K562 (cell line): Measurements from ENCODE around the gene DCLK1. TPM values are rescaled to one million over a fixed set of nuclear protein-coding genes. Genes with fewer than 3 reads are reported as not detected.

Experiments used
- ATAC-seq: fragments of 200-7000 bp; cut with Tn5 transposase; 3 replicates; pipeline ENCODE4 v1.9.1; 2020; ENCODE audit warnings: moderate library complexity
- BruUV-seq: library from RNA; stranded (reverse); fragments of 400-500 nt; replicated peaks from 2 replicates; lab custom pipeline; 2021; lab: Mats Ljungman, UMichigan
- CTCF ChIA-PET: fragments of 300-600 bp; formaldehyde crosslinking; extraction: SDS; loops from one replicate; lab custom pipeline; 2021; ENCODE audit warnings: low intra/inter-chr PET ratio; lab: Yijun Ruan, JAX
- POLR2A ChIA-PET: fragments of 300-600, 350-650 bp; sonication (Branson Sonifier 250); formaldehyde crosslinking; extraction: SDS; loops from one replicate; lab custom pipeline; 2021; ENCODE audit warnings: antibody characterized with exemption, inconsistent platforms; lab: Yijun Ruan, JAX
- DNase-seq, 4 experiments: peaks; one replicate each; pipeline versions ENCODE4 v3.0.0 to v3.0.0-alpha.2; 2011 to 2018; ENCODE audit warnings: low spot score in 3 of 4, mixed read lengths in 3 of 4; ENCODE audit errors: extremely low read depth in 1 of 4
- FAIRE-seq: peaks from 2 replicates; lab custom pipeline; 2011; peaks lifted over from hg19 to GRCh38; lab: Jason Lieb, UNC
- H2AFZ ChIP-seq: 2 replicates; pipeline ENCODE4 v1.6.0; 2011; ENCODE audit warnings: low read depth, low read length, control low read depth, inconsistent platforms
- H3K27ac ChIP-seq: fragments of 200-600 bp; 3 replicates; pipeline ENCODE4 v1.8.0; 2011; ENCODE audit warnings: low read depth, mild to moderate bottlenecking, control low read depth, inconsistent platforms, low read length, moderate library complexity, mixed read lengths; ENCODE audit errors: extremely low read depth
- H3K27me3 ChIP-seq, 2 experiments: fragments of 300-600 bp in 1 of 2; 2 replicates in 1 of 2; 3 replicates in 1 of 2; pipeline versions ENCODE4 v1.6.0 to v1.8.0; 2011; ENCODE audit warnings: inconsistent platforms in 2 of 2, low read length in 2 of 2, mild to moderate bottlenecking in 1 of 2, mixed read lengths in 1 of 2, moderate library complexity in 1 of 2; ENCODE audit not compliant: control insufficient read depth in 2 of 2, insufficient read depth in 2 of 2
- H3K36me3 ChIP-seq: fragments of 300-600 bp; 3 replicates; pipeline ENCODE4 v1.8.0; 2011; ENCODE audit warnings: mild to moderate bottlenecking, low read length, inconsistent platforms; ENCODE audit not compliant: control insufficient read depth, insufficient read depth
- H3K4me1 ChIP-seq, 2 experiments: fragments of 200-600 bp in 1 of 2; replicated peaks in 1 of 2; 2 replicates in 1 of 2; 3 replicates in 1 of 2; pipeline versions ENCODE4 v1.5.1 to v1.8.0; 2011; ENCODE audit warnings: inconsistent platforms in 2 of 2, low read length in 2 of 2, mild to moderate bottlenecking in 1 of 2, mixed read lengths in 1 of 2, moderate library complexity in 1 of 2; ENCODE audit not compliant: control insufficient read depth in 2 of 2, insufficient read depth in 2 of 2
- H3K4me2 ChIP-seq: 2 replicates; pipeline ENCODE4 v1.6.1; 2011; ENCODE audit warnings: low read length, control low read depth, inconsistent platforms, mixed read lengths; ENCODE audit not compliant: insufficient read depth
- H3K4me3 ChIP-seq: fragments of 200-600 bp; sonication (generic), shearing (Covaris generic); 2 replicates; pipeline ENCODE4 v1.5.1; 2016; ENCODE audit warnings: control low read depth, inconsistent platforms
- H3K79me2 ChIP-seq: fragments of 200-600 bp; 3 replicates; pipeline ENCODE4 v1.8.0; 2011; ENCODE audit warnings: low read length, inconsistent platforms; ENCODE audit not compliant: control insufficient read depth, insufficient read depth
- H3K9ac ChIP-seq, 2 experiments: 2 replicates each; pipeline versions ENCODE4 v1.6.0 to v1.6.1; 2011; ENCODE audit warnings: low read depth in 2 of 2, low read length in 2 of 2, control low read depth in 1 of 2, inconsistent platforms in 1 of 2, mild to moderate bottlenecking in 1 of 2, mixed read lengths in 1 of 2; ENCODE audit not compliant: insufficient read depth in 1 of 2
- H3K9me1 ChIP-seq: one replicate; pipeline ENCODE4 v1.6.0; 2011; ENCODE audit warnings: inconsistent platforms, mild to moderate bottlenecking, low read length, moderate library complexity; ENCODE audit not compliant: control insufficient read depth, insufficient read depth
- H3K9me3 ChIP-seq: replicated peaks from 2 replicates; pipeline ENCODE4 v1.5.1; 2011; ENCODE audit warnings: low read depth, low read length, inconsistent platforms; ENCODE audit not compliant: control insufficient read depth, insufficient read depth
- H4K20me1 ChIP-seq: replicated peaks from 2 replicates; pipeline ENCODE4 v1.6.1; 2011; ENCODE audit warnings: low read length, inconsistent platforms, mixed read lengths; ENCODE audit not compliant: control insufficient read depth, insufficient read depth
- DACH1 ChIP-seq: fragments of 450-650 bp; IDR thresholded peaks from 2 replicates; pipeline ENCODE4 v1.6.1; 2018; ENCODE audit not compliant: partially characterized antibody
- EZH2 ChIP-seq: IDR thresholded peaks from 2 replicates; pipeline ENCODE4 v1.6.1; 2012; ENCODE audit warnings: low read depth, mild to moderate bottlenecking, inconsistent platforms, low read length, borderline replicate concordance
- RNF2 ChIP-seq: sonication (generic); IDR thresholded peaks from 2 replicates; pipeline ENCODE4 v1.6.1; 2016
- SMAD2 ChIP-seq: fragments of 150-350 bp; IDR thresholded peaks from 2 replicates; pipeline ENCODE4 v1.6.1; 2014; ENCODE audit warnings: low read depth, mild to moderate bottlenecking, low read length
- WGBS: fragments of 100-300 bp; shearing (Covaris generic); methylation state at CpG from one replicate; pipeline ENCODE4 v1.1.6; 2016; ENCODE audit warnings: low coverage, mixed read lengths; ENCODE audit not compliant: insufficient coverage; ENCODE audit errors: missing lambda C conversion rate; 5-methylcytosine and 5-hydroxymethylcytosine counted together
- in situ Hi-C: fragments of 300-500 bp; cut with MboI; formaldehyde crosslinking; loops from 4 replicates; pipeline ENCODE4 v1.15.0; 2018; ENCODE audit warnings: inconsistent platforms, mixed read lengths
- intact Hi-C: fragments of 100-400 bp; cut with micrococcal nuclease; formaldehyde crosslinking; loops from 2 replicates; pipeline ENCODE4 v1.14.2; 2022
- polyA plus RNA-seq, 8 experiments: library from polyadenylated mRNA; depleted of rRNA in 4 of 8; stranded (reverse) in 5 of 8; unstranded in 3 of 8; fragments of >200 nt; fragmentation: Nextera tagmentation in 2 of 8; fragmentation: Illumina TruSeq in 1 of 8; extraction: Ambion mirVana in 2 of 8; extraction: Trizol in 1 of 8; gene quantifications; 2 replicates each; pipeline versions ENCODE4 v1.2.1 to v1.2.3, GENCODE V29; 2011 to 2014; ENCODE audit warnings: inconsistent platforms in 1 of 8, missing spikeins in 1 of 8
- total RNA-seq, 7 experiments: library from RNA; depleted of rRNA in 6 of 7; stranded (reverse); fragments of >200 nt in 6 of 7; fragmentation: Illumina TruSeq in 2 of 7; extraction: Trizol in 2 of 7; gene quantifications; 2 replicates each; pipeline versions ENCODE4 v1.2.1 to v1.2.3, GENCODE V29; 2011 to 2021; ENCODE audit warnings: low replicate concordance in 1 of 7
- TF ChIP-seq, protein P1 (sequence below): sonication (generic); formaldehyde crosslinking; IDR thresholded peaks from 2 replicates; pipeline ENCODE4 v1.8.0; 2022; ENCODE audit warnings: mild to moderate bottlenecking, missing genetic modification reagents, borderline replicate concordance

Gene DCLK1
- total and polyA plus RNA-seq, 9 of the 15 experiments (the other 6 are each of a cell fraction or from before 2014, with no cell fraction given) = 0.07 TPM; not detected in 8

DNA sequence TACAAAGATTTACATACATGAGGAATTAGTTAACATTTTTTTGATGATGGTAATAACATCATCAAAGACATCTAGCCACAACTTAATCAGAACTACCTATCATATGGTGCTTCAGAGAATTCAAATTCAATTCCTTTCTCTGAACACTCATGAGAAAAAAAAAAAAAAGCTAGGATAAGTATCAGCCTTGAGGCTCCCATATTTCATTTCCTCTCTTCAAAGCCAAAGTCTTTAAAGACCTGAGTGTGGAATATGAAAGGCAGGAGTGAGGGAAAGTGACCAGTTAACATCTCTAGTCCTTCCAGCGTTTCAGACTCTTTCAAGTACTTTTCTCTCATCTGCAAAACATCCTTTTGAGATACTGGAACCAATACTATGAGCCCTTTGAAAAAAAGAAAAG is 137.5 kb downstream of the DCLK1 start (continued):
- TF ChIP-seq, protein P1, sequence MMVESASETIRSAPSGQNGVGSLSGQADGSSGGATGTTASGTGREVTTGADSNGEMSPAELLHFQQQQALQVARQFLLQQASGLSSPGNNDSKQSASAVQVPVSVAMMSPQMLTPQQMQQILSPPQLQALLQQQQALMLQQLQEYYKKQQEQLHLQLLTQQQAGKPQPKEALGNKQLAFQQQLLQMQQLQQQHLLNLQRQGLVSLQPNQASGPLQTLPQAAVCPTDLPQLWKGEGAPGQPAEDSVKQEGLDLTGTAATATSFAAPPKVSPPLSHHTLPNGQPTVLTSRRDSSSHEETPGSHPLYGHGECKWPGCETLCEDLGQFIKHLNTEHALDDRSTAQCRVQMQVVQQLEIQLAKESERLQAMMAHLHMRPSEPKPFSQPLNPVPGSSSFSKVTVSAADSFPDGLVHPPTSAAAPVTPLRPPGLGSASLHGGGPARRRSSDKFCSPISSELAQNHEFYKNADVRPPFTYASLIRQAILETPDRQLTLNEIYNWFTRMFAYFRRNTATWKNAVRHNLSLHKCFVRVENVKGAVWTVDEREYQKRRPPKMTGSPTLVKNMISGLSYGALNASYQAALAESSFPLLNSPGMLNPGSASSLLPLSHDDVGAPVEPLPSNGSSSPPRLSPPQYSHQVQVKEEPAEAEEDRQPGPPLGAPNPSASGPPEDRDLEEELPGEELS (CRISPR knock-in tag) = no peak

DNA sequence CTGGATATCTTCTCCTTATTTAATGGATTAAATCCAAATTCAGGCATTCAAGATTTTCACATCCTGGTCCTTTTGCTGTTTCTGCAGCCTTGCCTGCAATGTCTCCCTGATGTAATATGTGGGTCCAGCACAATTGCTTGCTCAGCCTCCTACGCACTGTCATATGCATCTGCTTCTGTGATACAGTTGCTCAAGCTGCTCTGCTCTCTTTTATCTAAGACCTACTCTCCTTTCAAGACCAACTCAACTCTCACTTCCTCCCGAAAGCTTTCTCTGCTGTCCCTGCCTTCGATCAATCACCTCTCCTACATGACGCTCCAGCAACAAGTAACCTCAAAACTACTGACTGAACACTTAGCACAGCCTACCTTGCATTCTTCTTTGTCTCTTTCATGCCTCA is 138.2 kb downstream of the DCLK1 start:
- in situ Hi-C loops = loop anchor here (25.0 kb wide), 1 partner anchor 419 kb away; no protein-coding TSS in a partner anchor

More for the DNA sequence above, 138.2 kb downstream of the DCLK1 start:
- FAIRE-seq = no peak
- H3K27ac ChIP-seq = no peak overlapping the region
- H2AFZ ChIP-seq = no peak overlapping the region
- no peak for DNase-seq
- H3K9me3 ChIP-seq = no peaks in the 10 kb centered on the region
- no peak for TF ChIP-seq DACH1
- no peak for TF ChIP-seq RNF2
- TF ChIP-seq EZH2 = no peak
- TF ChIP-seq SMAD2 = no peak
- H3K4me3 ChIP-seq = no peak overlapping the region
- WGBS = 0% methylated on average over 4 of the region's 4 CpGs
- H3K9ac ChIP-seq = no peak overlapping the region
- H3K4me1 ChIP-seq = peaks cover 0 to 3% of the 10 kb centered on the region in 2 experiments; a peak in 1 of 5 replicates
- ChIA-PET POLR2A (no interaction called here), CTCF (no interaction called here)
- H3K27me3 ChIP-seq = 0 out of 5 replicates have a peak, but pooled peaks cover 0 to 3% of the 10 kb centered on the region in 2 experiments
- intact Hi-C loops = no loop called here
- no peaks in the 10 kb centered on the region for H3K79me2 ChIP-seq
- no peaks in the 10 kb centered on the region for H4K20me1 ChIP-seq
- BruUV-seq = no TSS peak
- no peaks in the 10 kb centered on the region for H3K9me1 ChIP-seq
- no peaks in the 10 kb centered on the region for H3K36me3 ChIP-seq
- ATAC-seq = no peak
- no peak overlapping the region for H3K4me2 ChIP-seq
